Neural cell (in vitro differentiated cells): ENCODE data around the gene CDCP2. TPM values are rescaled to one million over a fixed set of nuclear protein-coding genes. Genes with fewer than 3 reads are reported as not detected.

ENCODE experiments used
- H2AFZ ChIP-seq: fragments of 200-600, 300-800 bp; sonication (generic), shearing (Covaris generic); 2 replicates; pipeline ENCODE4 v1.6.0; 2014; ENCODE audit warnings: low read depth, mild to moderate bottlenecking, antibody characterized with exemption, low read length, moderate library complexity
- H3F3A ChIP-seq: fragments of 200-600 bp; shearing (Covaris generic); 2 replicates; pipeline ENCODE4 v1.6.1; 2016; ENCODE audit warnings: mild to moderate bottlenecking, moderate library complexity, mixed read lengths, antibody characterized with exemption, low read length; ENCODE audit not compliant: insufficient read depth, poor library complexity, severe bottlenecking
- H3K27ac ChIP-seq: fragments of 200-600, 300-800 bp; sonication (generic), shearing (Covaris generic); 2 replicates; pipeline ENCODE4 v1.5.1; 2014; ENCODE audit warnings: mild to moderate bottlenecking, low read length, moderate library complexity
- H3K27me3 ChIP-seq: fragments of 300-800, 200-600 bp; sonication (generic), shearing (Covaris generic); 2 replicates; pipeline ENCODE4 v1.6.0; 2014; ENCODE audit warnings: mild to moderate bottlenecking, low read depth, low read length, moderate library complexity; ENCODE audit not compliant: insufficient read depth
- H3K36me3 ChIP-seq: fragments of 300-800, 200-600 bp; sonication (generic), shearing (Covaris generic); 2 replicates; pipeline ENCODE4 v1.5.1; 2014; ENCODE audit warnings: mild to moderate bottlenecking, antibody characterized with exemption, low read length, moderate library complexity; ENCODE audit not compliant: insufficient read depth
- H3K4me2 ChIP-seq: fragments of 300-800, 200-600 bp; sonication (generic), shearing (Covaris generic); 2 replicates; pipeline ENCODE4 v1.6.0; 2014; ENCODE audit warnings: mild to moderate bottlenecking, low read length
- H3K4me3 ChIP-seq: fragments of 300-800, 200-600 bp; sonication (generic), shearing (Covaris generic); 2 replicates; pipeline ENCODE4 v1.5.1; 2014; ENCODE audit warnings: mild to moderate bottlenecking, low read length, moderate library complexity
- H3K79me2 ChIP-seq: fragments of 200-600 bp; shearing (Covaris generic); replicated peaks from 2 replicates; pipeline ENCODE4 v1.6.0; 2014; ENCODE audit warnings: mild to moderate bottlenecking, low read length, moderate library complexity; ENCODE audit not compliant: insufficient read depth
- H3K9ac ChIP-seq: fragments of 300-800, 200-600 bp; sonication (generic), shearing (Covaris generic); 2 replicates; pipeline ENCODE4 v1.6.1; 2016; ENCODE audit warnings: mild to moderate bottlenecking, low read length, mixed read lengths
- H3K9me2 ChIP-seq: fragments of 200-600 bp; shearing (Covaris generic); 2 replicates; pipeline ENCODE4 v1.6.1; 2016; ENCODE audit warnings: mild to moderate bottlenecking, low read length, mixed read lengths; ENCODE audit not compliant: insufficient read depth
- H3K9me3 ChIP-seq: fragments of 200-600, 300-800 bp; sonication (generic), shearing (Covaris generic); 2 replicates; pipeline ENCODE4 v1.6.1; 2016; ENCODE audit warnings: mild to moderate bottlenecking, mixed run types, low read length, moderate library complexity, mixed read lengths
- H4K20me1 ChIP-seq: fragments of 200-600 bp; shearing (Covaris generic); 2 replicates; pipeline ENCODE4 v1.6.1; 2016; ENCODE audit warnings: mild to moderate bottlenecking, mixed run types; ENCODE audit not compliant: insufficient read depth
- EP300 ChIP-seq: fragments of 450-650 bp; conservative IDR thresholded peaks from 2 replicates; pipeline ENCODE4 v1.6.1; 2014; ENCODE audit warnings: antibody characterized with exemption, mild to moderate bottlenecking, moderate library complexity; ENCODE audit not compliant: poor library complexity, severe bottlenecking
- EZH2 ChIP-seq: fragments of 200-600, 300-800 bp; shearing (Covaris generic), sonication (generic); IDR thresholded peaks from 2 replicates; pipeline ENCODE4 v1.6.1; 2014; ENCODE audit warnings: antibody characterized with exemption, low read length, borderline replicate concordance, mild to moderate bottlenecking; ENCODE audit not compliant: insufficient read depth, poor library complexity, severe bottlenecking
- MXI1 ChIP-seq: fragments of 450-650 bp; conservative IDR thresholded peaks from 2 replicates; pipeline ENCODE4 v1.6.1; 2014; ENCODE audit warnings: antibody characterized with exemption, mild to moderate bottlenecking; ENCODE audit not compliant: poor library complexity, severe bottlenecking
- POLR2AphosphoS5 ChIP-seq: IDR thresholded peaks from 2 replicates; pipeline ENCODE4 v1.6.1; 2012
- RAD21 ChIP-seq: fragments of 450-650 bp; conservative IDR thresholded peaks from 2 replicates; pipeline ENCODE4 v1.6.1; 2014; ENCODE audit warnings: antibody characterized with exemption, mild to moderate bottlenecking, moderate library complexity
- SMC3 ChIP-seq: fragments of 450-650 bp; conservative IDR thresholded peaks from 2 replicates; pipeline ENCODE4 v1.6.1; 2014; ENCODE audit warnings: antibody characterized with exemption, mild to moderate bottlenecking, moderate library complexity; ENCODE audit not compliant: poor library complexity
- TAF1 ChIP-seq: IDR thresholded peaks from 2 replicates; pipeline ENCODE4 v1.6.1; 2012; ENCODE audit warnings: low read depth
- polyA plus RNA-seq: library from polyadenylated mRNA; depleted of rRNA; stranded (reverse); fragments of >200 nt; gene quantifications from 2 replicates; pipeline ENCODE4 v1.2.3, GENCODE V29; 2014
- TF ChIP-seq, protein P1 (sequence below): IDR thresholded peaks from 2 replicates; pipeline ENCODE4 v1.6.1; 2012; ENCODE audit warnings: borderline replicate concordance
- TF ChIP-seq, protein P2 (sequence below): fragments of 450-650 bp; IDR thresholded peaks from 2 replicates; pipeline ENCODE4 v1.5.1; 2014; ENCODE audit warnings: antibody characterized with exemption, mild to moderate bottlenecking, moderate library complexity; ENCODE audit not compliant: poor library complexity, severe bottlenecking

The CDCP2 gene
- polyA plus RNA-seq, 1 donor from 2014 or later = not detected

DNA sequence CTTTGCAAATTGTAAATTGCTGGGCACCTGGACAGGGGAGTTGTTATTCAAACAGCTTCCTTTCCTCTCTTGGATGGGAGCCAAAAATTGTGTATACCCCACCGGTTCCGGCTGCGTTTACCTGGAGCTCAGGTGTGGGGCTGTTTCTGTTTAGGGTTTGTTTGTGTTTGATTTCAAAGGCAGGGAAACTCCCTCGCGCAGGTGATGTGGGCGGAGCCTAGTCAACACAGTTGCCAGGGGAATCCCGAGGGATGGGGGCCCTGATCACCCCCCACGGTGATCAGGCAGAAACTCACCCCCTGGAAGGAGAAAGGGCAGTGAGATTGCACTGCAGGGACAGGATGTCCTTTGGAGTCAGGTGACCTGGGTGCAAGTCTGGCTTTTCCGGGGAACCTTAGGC is 28.3 kb downstream of the CDCP2 start:
- no peaks in the 10 kb centered on the region for H3K27me3 ChIP-seq
- no peaks in the 10 kb centered on the region for H3K79me2 ChIP-seq
- no peak for TF ChIP-seq SMC3
- no peak for TF ChIP-seq POLR2AphosphoS5
- TF ChIP-seq TAF1 = no peak
- no peak for TF ChIP-seq EP300
- TF ChIP-seq, protein P1, sequence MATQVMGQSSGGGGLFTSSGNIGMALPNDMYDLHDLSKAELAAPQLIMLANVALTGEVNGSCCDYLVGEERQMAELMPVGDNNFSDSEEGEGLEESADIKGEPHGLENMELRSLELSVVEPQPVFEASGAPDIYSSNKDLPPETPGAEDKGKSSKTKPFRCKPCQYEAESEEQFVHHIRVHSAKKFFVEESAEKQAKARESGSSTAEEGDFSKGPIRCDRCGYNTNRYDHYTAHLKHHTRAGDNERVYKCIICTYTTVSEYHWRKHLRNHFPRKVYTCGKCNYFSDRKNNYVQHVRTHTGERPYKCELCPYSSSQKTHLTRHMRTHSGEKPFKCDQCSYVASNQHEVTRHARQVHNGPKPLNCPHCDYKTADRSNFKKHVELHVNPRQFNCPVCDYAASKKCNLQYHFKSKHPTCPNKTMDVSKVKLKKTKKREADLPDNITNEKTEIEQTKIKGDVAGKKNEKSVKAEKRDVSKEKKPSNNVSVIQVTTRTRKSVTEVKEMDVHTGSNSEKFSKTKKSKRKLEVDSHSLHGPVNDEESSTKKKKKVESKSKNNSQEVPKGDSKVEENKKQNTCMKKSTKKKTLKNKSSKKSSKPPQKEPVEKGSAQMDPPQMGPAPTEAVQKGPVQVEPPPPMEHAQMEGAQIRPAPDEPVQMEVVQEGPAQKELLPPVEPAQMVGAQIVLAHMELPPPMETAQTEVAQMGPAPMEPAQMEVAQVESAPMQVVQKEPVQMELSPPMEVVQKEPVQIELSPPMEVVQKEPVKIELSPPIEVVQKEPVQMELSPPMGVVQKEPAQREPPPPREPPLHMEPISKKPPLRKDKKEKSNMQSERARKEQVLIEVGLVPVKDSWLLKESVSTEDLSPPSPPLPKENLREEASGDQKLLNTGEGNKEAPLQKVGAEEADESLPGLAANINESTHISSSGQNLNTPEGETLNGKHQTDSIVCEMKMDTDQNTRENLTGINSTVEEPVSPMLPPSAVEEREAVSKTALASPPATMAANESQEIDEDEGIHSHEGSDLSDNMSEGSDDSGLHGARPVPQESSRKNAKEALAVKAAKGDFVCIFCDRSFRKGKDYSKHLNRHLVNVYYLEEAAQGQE = no peak
- TF ChIP-seq EZH2 = no peak
- TF ChIP-seq, protein P2, sequence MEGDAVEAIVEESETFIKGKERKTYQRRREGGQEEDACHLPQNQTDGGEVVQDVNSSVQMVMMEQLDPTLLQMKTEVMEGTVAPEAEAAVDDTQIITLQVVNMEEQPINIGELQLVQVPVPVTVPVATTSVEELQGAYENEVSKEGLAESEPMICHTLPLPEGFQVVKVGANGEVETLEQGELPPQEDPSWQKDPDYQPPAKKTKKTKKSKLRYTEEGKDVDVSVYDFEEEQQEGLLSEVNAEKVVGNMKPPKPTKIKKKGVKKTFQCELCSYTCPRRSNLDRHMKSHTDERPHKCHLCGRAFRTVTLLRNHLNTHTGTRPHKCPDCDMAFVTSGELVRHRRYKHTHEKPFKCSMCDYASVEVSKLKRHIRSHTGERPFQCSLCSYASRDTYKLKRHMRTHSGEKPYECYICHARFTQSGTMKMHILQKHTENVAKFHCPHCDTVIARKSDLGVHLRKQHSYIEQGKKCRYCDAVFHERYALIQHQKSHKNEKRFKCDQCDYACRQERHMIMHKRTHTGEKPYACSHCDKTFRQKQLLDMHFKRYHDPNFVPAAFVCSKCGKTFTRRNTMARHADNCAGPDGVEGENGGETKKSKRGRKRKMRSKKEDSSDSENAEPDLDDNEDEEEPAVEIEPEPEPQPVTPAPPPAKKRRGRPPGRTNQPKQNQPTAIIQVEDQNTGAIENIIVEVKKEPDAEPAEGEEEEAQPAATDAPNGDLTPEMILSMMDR = no peak
- TF ChIP-seq RAD21 = no peak
- no peak for TF ChIP-seq MXI1
- H3K4me2 ChIP-seq = no peak overlapping the region
- no peaks in the 10 kb centered on the region for H4K20me1 ChIP-seq
- H3K9ac ChIP-seq = no peak overlapping the region
- H3F3A ChIP-seq = no peaks in the 10 kb centered on the region
- no peaks in the 10 kb centered on the region for H3K9me2 ChIP-seq
- H3K36me3 ChIP-seq = no peaks in the 10 kb centered on the region
- H3K9me3 ChIP-seq = no peaks in the 10 kb centered on the region
- H2AFZ ChIP-seq = no peak overlapping the region
- H3K4me3 ChIP-seq = no peak overlapping the region
- no peak overlapping the region for H3K27ac ChIP-seq

DNA sequence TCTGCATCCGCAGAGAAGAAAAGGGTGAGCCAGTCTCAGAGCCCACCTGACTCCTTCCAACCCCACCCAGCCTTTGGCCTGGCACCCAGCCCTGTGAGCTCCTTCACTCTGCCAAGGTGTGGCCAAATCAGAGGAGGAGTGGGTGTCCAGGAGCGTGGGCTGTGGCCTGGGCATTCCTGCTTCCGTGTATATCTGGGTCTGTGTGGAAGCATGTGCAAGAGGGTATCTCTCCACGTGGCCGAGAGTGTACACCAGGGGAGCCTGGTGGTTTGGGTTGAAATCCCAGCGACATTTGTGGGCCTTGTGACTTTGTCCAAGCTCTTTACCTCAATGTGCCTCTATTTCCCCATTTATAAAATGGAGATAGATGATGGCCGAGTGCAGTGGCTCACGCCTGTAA is 29.8 kb downstream of the CDCP2 start:
- no peaks in the 10 kb centered on the region for H3K79me2 ChIP-seq
- H4K20me1 ChIP-seq = no peaks in the 10 kb centered on the region
- no peak overlapping the region for H3K4me2 ChIP-seq
- H3K9ac ChIP-seq = no peak overlapping the region
- no peaks in the 10 kb centered on the region for H3K36me3 ChIP-seq
- no peaks in the 10 kb centered on the region for H3K27me3 ChIP-seq
- no peak overlapping the region for H3K27ac ChIP-seq
- H3F3A ChIP-seq = no peaks in the 10 kb centered on the region
- H2AFZ ChIP-seq = no peak overlapping the region
- no peaks in the 10 kb centered on the region for H3K9me2 ChIP-seq
- TF ChIP-seq POLR2AphosphoS5 = no peak
- no peak for TF ChIP-seq TAF1
- TF ChIP-seq, protein P2 = no peak
- TF ChIP-seq EZH2 = no peak
- TF ChIP-seq MXI1 = no peak
- TF ChIP-seq, protein P1 = no peak
- no peak for TF ChIP-seq EP300
- TF ChIP-seq SMC3 = no peak
- TF ChIP-seq RAD21 = no peak
- no peak overlapping the region for H3K4me3 ChIP-seq
- H3K9me3 ChIP-seq = no peaks in the 10 kb centered on the region
